NCI-H2196 treated with DMSO at 0.1 percent for 48 hours (cell line): ENCODE results near the gene PDGFD.

Source experiments
- DNase-seq: peaks from one replicate; lab custom pipeline; 2025; ENCODE audit not compliant: unreplicated experiment; lab: John Stamatoyannopoulos, UW

The PDGFD gene

DNA sequence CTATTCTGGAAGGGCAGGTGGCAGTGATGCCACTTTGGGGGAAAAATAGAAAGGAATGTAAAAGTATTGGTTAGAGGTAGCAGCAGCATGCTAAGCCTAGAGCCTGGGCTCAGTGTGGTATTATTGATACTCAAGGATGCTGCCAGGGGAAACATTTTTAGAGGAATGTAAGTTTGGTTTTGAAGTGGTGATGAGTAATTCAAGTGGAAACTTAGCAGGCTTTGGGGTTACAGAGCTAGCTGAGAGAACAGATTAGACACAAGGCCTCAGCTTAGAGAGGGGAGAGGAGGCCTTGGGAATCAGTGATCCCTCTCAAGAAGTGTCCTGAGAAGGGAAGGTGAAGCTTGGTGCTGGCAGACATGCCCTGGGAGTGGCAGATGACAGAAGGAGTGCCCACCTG lies 160.5 kb downstream of the PDGFD start:
- DNase-seq, result no peak

DNA sequence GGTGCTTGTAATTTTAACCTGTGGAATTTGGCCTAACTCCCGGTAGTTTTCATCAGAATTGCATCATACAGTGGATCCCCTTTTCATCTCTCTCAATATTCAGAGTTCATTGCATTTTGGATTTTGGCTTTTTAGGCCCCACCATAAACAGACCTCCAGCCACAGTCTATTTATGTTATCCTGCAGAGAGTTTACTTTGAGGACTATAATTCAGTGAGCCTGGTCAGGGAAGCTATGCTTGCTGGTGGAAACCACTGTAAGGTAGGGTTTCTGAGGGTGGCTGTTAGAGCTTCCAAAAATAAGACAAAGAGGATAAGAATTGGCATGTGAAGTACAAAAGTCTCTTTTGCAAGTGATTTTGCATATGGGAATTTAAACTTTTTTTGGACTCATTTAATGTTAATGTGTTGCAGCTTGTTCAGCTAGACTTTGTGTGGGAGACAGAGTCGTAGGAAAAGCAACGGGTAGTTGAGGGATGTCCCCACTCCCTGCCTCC lies 162.3 kb downstream of the PDGFD start:
- no peak for DNase-seq

- DNase-seq, result no peak
These were observed 163.1 kb downstream of the PDGFD start for GRCh38 chr11:104000798-104001197.

GRCh38 chr11:103998826-103999508 lies 165.0 kb downstream of the PDGFD start:
- no peak for DNase-seq

GRCh38 chr11:103997082-103997481 lies 166.9 kb downstream of the PDGFD start:
- no peak for DNase-seq

- DNase-seq, result no peak
These were observed 168.1 kb downstream of the PDGFD start for GRCh38 chr11:103995896-103996295.

GRCh38 chr11:103994518-103994917 lies 169.4 kb downstream of the PDGFD start:
- DNase-seq, result no peak

- no peak for DNase-seq
These were observed 169.9 kb downstream of the PDGFD start for GRCh38 chr11:103994094-103994493.

GRCh38 chr11:103993507-103993906 lies 170.4 kb downstream of the PDGFD start:
- DNase-seq, result no peak

- no peak for DNase-seq
These were observed 175.4 kb downstream of the PDGFD start for GRCh38 chr11:103988595-103988969.

DNA sequence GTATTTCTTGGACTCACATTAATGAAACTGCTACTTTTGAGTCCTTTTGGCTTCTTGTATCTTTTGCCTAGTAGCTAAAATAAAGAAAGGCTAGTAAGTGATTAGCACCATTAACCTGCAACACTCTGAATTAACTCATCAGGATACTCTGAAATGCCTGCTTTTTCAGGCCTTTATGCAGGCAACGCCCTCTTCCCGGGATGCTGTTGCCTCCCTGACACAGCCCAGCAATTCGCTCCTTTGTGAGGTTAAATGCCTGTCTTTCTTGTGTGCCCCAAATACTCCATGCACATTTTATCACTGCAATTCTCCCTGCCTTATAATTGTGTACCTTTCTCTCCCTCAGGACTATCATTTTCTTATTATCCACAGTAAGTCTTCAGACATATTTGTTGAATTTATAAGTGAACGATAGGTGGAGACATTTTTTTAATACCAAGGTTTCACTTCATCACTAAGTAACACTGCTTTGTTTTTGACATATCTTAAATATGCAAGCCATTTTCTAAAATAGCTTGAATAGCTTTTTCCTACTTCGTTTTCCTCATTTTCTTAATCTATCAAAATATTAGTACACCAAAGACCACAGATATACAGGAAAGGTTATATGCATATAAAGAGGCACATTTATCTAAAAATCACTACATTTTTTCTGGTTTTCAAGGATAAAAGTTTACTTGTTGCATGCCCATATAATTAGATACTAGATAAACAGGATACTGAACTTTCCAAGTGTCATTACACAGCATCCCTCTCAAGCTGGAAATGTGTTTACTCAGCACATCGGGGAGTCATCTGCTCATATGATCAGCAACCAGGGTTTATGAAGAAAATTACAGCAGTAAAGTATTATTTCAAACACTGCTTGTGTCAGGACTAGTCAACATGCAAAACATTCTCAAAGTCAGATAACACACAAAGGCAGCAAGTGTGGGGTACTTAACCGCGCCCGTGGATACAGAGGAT lies 176.0 kb downstream of the PDGFD start:
- DNase-seq, result no peak

DNA sequence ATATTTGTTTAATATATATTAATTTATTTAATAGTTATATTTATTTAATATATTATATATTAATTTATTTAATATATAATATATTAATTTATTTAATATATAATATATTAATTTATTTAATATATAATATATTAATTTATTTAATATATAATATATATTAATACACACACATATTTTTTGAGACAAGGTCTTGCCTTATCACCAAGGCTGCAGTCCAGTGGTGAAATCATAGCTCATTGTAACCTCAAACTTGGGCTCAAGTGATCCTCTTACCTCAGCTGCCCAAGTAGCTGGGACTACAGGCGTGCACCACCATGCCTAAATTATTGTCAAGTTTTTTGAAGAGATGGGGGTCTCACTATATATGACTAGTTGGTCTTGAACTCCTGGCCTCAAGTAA lies 178.9 kb downstream of the PDGFD start:
- DNase-seq, result no peak

DNA sequence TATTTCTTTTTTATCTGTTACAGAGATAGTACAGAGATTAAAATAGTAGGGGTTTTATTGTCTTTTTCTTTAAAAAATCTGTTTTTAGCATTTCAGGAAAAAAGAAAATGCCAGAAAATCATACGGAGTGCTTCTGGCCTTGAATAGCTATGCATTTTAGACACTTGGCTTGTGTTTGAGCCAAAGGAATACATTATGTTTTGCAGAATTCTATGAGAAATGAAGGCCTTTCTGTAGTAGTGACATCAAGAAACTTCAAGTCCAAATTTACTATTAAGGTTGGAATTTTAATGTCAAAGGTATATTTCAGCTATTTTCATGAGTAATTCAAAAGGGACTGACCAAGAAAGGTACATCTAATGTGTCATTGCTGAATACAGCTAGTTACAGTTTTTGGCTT lies 183.8 kb downstream of the PDGFD start:
- DNase-seq, result no peak

DNA sequence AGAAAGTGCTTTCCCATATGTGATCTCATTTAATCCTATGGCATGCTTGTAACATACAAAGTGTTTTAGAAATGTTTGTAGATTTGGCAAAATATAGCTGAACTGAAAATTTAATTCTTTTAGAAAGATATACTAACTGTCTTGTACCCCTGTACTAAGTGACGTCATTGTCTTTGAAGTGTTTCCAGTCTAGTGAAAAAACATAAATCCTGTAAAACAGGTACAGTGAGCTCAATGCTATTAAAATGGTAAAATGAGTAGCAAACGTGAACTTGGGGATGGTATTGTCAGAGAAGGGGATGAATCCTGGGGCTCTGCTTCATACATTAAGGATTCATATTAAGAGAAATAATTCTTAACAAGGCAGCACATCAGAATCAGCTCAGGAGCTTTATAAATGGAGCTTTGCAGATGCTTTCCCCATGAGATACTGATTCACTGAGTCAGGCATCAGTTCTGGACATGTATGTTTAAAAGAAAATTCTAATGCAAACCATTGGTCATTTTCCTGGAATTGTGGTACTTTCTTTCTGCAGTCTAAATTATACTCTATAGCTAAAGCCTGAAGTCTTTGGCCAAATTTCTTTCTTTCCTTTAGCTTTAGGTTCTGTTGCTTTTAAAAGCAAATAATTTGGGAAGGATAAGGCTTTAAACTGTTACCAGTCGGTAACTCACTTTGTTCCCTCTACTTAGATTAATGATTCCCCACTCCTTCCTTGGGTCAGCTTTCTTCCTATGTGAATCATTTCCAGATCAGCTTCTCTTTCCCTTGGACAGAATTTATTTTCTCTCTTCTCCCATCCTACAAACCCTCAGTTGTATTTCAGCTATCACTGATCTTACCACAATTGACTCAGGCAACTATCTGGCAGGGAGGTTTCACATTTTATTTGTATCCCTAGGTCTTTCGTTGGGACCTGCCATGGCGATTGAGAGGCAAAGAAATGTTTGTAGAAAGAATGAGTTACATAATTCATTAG lies 185.0 kb downstream of the PDGFD start:
- DNase-seq, result no peak

DNA sequence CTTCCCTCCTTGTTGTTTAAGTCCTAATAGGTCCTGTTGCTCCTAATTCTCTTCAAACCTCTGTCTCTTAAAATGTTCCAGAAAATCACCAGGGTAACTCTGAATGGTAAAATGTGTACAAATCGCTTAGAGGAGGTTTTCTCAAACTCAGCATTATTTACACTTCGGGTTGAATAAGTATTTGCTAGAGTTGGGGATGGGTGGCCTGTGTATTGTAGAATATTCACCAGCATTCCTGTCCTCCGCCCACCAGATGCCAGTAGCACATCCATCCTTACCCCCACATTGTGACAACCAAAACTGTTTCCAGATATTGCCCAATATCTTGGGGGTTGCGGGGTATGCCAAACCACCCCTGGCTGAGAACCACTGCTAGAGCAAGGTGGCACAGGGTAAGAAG lies 191.9 kb downstream of the PDGFD start:
- no peak for DNase-seq

DNA sequence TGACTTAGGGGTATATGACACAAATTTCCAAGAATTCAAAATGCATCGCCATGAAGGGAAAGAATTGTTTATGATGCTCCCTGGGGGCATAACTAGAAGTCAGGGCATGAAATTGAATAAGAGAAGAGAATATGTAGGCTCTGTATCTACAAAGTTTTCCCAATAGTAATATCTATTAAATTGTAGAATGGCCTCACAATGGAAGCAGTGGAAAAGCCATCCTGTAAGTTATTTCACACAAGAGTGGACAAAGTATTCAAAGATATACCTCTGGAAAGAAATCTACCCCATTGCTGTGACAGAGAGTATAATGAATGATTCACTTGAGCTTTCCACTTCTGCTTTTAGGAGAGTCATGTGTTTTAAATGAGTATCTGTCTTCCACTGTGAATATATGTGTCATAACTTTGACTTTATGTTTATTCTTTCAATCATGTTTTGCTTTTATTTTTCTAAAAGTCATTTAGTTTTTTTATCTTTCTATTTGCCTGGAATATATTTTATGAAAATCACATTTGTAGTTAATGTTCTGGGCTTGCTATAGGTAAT lies 193.2 kb downstream of the PDGFD start:
- no peak for DNase-seq

- no peak for DNase-seq
These were observed 195.3 kb downstream of the PDGFD start for GRCh38 chr11:103968685-103969084.

- DNase-seq, result no peak
These were observed 196.0 kb downstream of the PDGFD start for GRCh38 chr11:103967985-103968384.

DNA sequence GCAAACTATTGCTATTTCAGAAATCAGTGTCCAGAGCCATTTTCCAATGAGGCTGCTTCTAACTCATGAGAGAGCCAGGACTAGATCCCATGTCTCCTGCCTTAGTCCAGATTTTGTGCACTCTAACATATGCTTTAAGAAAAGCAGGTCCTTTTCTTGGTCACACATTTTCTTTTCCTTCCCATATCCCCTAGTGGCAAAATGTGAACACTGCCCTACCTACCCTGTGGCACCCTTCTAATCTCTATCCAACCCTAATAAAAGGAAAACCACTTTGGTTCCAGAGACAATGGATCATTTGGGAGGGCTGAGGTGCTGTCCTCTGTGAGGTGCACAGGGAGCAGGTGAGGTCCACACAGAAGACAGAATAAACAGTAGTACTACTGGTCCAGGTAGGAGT lies 199.6 kb downstream of the PDGFD start:
- DNase-seq, result no peak

- DNase-seq, result no peak
These were observed 200.3 kb downstream of the PDGFD start for GRCh38 chr11:103963648-103964047.

DNA sequence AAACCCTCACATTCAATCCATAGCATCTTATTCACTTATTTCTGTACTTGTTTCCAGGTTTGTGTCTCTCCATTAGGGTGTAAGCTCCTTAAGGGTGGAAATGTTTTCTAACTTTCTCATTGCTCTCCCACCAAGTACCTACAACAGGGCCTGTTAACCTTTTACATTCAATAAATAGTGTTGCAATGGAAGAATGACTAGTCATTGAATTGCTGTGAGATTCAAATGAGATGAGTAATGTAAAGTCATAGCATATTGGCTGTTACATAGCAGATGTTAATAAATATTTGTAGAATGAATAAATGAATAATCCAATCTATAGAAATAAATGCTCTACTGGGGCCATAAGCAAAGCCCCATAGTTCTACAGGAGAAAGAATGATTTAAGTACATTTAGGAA lies 202.9 kb downstream of the PDGFD start:
- no peak for DNase-seq
